VCaP (cell line): ENCODE results near the gene IL6ST.
A peak's percentile ranks its signal among the peaks of the same experiment; 100 is the strongest.

Experiments
- H3K27ac ChIP-seq: fragments of 450-650 bp; 2 replicates; pipeline ENCODE4 v1.5.1; 2017
- CTCF ChIP-seq: fragments of 450-650 bp; conservative IDR thresholded peaks from 2 replicates; pipeline ENCODE4 v1.5.1; 2017; ENCODE audit warnings: mild to moderate bottlenecking, moderate library complexity

IL6ST gene

GRCh38 chr5:55919625-55920024 is 75.1 kb downstream of the IL6ST start:
- TF ChIP-seq CTCF, result no peak
- peak overlapping the region; percentile 74 for H3K27ac ChIP-seq

GRCh38 chr5:55918087-55919035 is 76.4 kb downstream of the IL6ST start:
- no peak for TF ChIP-seq CTCF
- no peak overlapping the region for H3K27ac ChIP-seq

GRCh38 chr5:55917402-55918086 is 77.2 kb downstream of the IL6ST start:
- TF ChIP-seq CTCF, result no peak

GRCh38 chr5:55916986-55917385 is 77.8 kb downstream of the IL6ST start:
- no peak overlapping the region for H3K27ac ChIP-seq
- TF ChIP-seq CTCF, result no peak

More at GRCh38 chr5:55917402-55918086, 77.2 kb downstream of the IL6ST start:
- no peak overlapping the region for H3K27ac ChIP-seq

GRCh38 chr5:55915783-55916182 is 79.0 kb downstream of the IL6ST start:
- H3K27ac ChIP-seq, result no peak overlapping the region
- TF ChIP-seq CTCF, result no peak

GRCh38 chr5:55914971-55915370 is 79.8 kb downstream of the IL6ST start:
- TF ChIP-seq CTCF, result no peak
- H3K27ac ChIP-seq, result no peak overlapping the region
